ENCODE data around the gene SPATS2.
A peak's percentile ranks its signal among the peaks of the same experiment; 100 is the strongest.

SPATS2 gene

GRCh38 chr12:49541140-49541861 is 174.0 kb downstream of the SPATS2 start:
- no peak for DNase-seq (ENCODE audit: low spot score)

- DNase-seq (ENCODE audit: low spot score) = no peak
Measured at GRCh38 chr12:49541911-49542505, 174.7 kb downstream of the SPATS2 start.

GRCh38 chr12:49542592-49543160 is 175.4 kb downstream of the SPATS2 start:
- no peak for DNase-seq (ENCODE audit: low spot score)

GRCh38 chr12:49543221-49543913 is 176.1 kb downstream of the SPATS2 start:
- no peak for DNase-seq (ENCODE audit: low spot score)

- DNase-seq (ENCODE audit: low spot score) = no peak
Measured at GRCh38 chr12:49543914-49544815, 176.9 kb downstream of the SPATS2 start.

- DNase-seq (ENCODE audit: low spot score) = no peak
Measured at GRCh38 chr12:49545815-49546214, 178.6 kb downstream of the SPATS2 start.

GRCh38 chr12:49546481-49546880 is 179.2 kb downstream of the SPATS2 start:
- no peak for DNase-seq (ENCODE audit: low spot score)

GRCh38 chr12:49547090-49547690 is 179.9 kb downstream of the SPATS2 start:
- DNase-seq (ENCODE audit: low spot score) = no peak

- DNase-seq (ENCODE audit: low spot score) = no peak
Measured at GRCh38 chr12:49548481-49548821, 181.2 kb downstream of the SPATS2 start.

GRCh38 chr12:49548822-49549648 is 181.8 kb downstream of the SPATS2 start:
- peak; percentile 9 for DNase-seq (ENCODE audit: low spot score)

GRCh38 chr12:49549735-49550692 is 182.8 kb downstream of the SPATS2 start:
- no peak for DNase-seq (ENCODE audit: low spot score)

- DNase-seq (ENCODE audit: low spot score) = no peak
Measured at GRCh38 chr12:49550693-49551252, 183.5 kb downstream of the SPATS2 start.

- no peak for DNase-seq (ENCODE audit: low spot score)
Measured at GRCh38 chr12:49552014-49552413, 184.8 kb downstream of the SPATS2 start.

GRCh38 chr12:49552425-49552824 is 185.2 kb downstream of the SPATS2 start:
- DNase-seq (ENCODE audit: low spot score) = no peak

GRCh38 chr12:49552899-49553298 is 185.6 kb downstream of the SPATS2 start:
- DNase-seq (ENCODE audit: low spot score) = no peak

GRCh38 chr12:49553512-49554088 is 186.3 kb downstream of the SPATS2 start:
- peak; percentile 59 for DNase-seq (ENCODE audit: low spot score)

- DNase-seq (ENCODE audit: low spot score) = no peak
Measured at GRCh38 chr12:49554266-49554665, 187.0 kb downstream of the SPATS2 start.

GRCh38 chr12:49555631-49556390 is 188.5 kb downstream of the SPATS2 start:
- DNase-seq (ENCODE audit: low spot score) = no peak

Data from CD4-positive, alpha-beta T cell treated with Interleukin-2 at 100 ng/mL for 4 hours (primary cell).